HG03469 (cell line): Measurements from ENCODE around the gene RCE1.

Experiments used
- ATAC-seq: cut with Tn5 transposase; IDR thresholded peaks from one replicate; pipeline ENCODE4 v1.9.1; 2021; ENCODE audit warnings: mild to moderate bottlenecking, moderate library complexity, moderate number of reproducible peaks; ENCODE audit not compliant: unreplicated experiment

RCE1 gene

GRCh38 chr11:66856496-66857233, 13.4 kb downstream of the RCE1 start, which contains the start of gene LRFN4:
TSS of gene LRFN4 (plus strand) at chr11:66857064. CDS start at chr11:66857745, 681 bp downstream.
- ATAC-seq = no peak

- no peak for ATAC-seq
Measured at GRCh38 chr11:66857234-66857926, 14.1 kb downstream of the RCE1 start.

- ATAC-seq = no peak
Measured at GRCh38 chr11:66857927-66858185, 14.6 kb downstream of the RCE1 start.

- ATAC-seq = no peak
Measured at GRCh38 chr11:66858186-66858938, 15.1 kb downstream of the RCE1 start.

GRCh38 chr11:66858939-66859685, 15.9 kb downstream of the RCE1 start:
- no peak for ATAC-seq

- no peak for ATAC-seq
Measured at GRCh38 chr11:66859686-66860448, 16.6 kb downstream of the RCE1 start.

- ATAC-seq = no peak
Measured at GRCh38 chr11:66860449-66860831, 17.2 kb downstream of the RCE1 start.

GRCh38 chr11:66861038-66861773, 18.0 kb downstream of the RCE1 start:
- no peak for ATAC-seq

- ATAC-seq = no peak
Measured at GRCh38 chr11:66861774-66862558, 18.7 kb downstream of the RCE1 start.

- no peak for ATAC-seq
Measured at GRCh38 chr11:66862559-66863037, 19.4 kb downstream of the RCE1 start.

- ATAC-seq = no peak
Measured at GRCh38 chr11:66863428-66864125, 20.3 kb downstream of the RCE1 start.

- ATAC-seq = no peak
Measured at GRCh38 chr11:66864172-66864901, 21.1 kb downstream of the RCE1 start.

- ATAC-seq = no peak
Measured at GRCh38 chr11:66864924-66865697, 21.9 kb downstream of the RCE1 start.

- no peak for ATAC-seq
Measured at GRCh38 chr11:66866007-66866406, 22.8 kb downstream of the RCE1 start.

GRCh38 chr11:66866511-66866986, 23.3 kb downstream of the RCE1 start:
- ATAC-seq = no peak

- ATAC-seq = no peak
Measured at GRCh38 chr11:66867425-66868040, 24.3 kb downstream of the RCE1 start.
